WTC11 (cell line): ENCODE measurements around the gene SCML1. TPM values are rescaled to one million over a fixed set of nuclear protein-coding genes. Genes with fewer than 3 reads are reported as not detected.

Experiments used
- ATAC-seq: fragments of 200-7000 bp; cut with Tn5 transposase; 2 replicates; pipeline ENCODE4 v1.10.0; 2021; ENCODE audit warnings: mild to moderate bottlenecking, moderate library complexity
- CTCF ChIA-PET: fragments of 300-600 bp; sonication (Branson Sonifier 250); formaldehyde crosslinking; loops from one replicate; lab custom pipeline; 2021; ENCODE audit warnings: antibody characterized with exemption; lab: Charles Lee
- POLR2A ChIA-PET: fragments of 350-600 bp; sonication (Branson Sonifier 250); formaldehyde crosslinking; loops from one replicate; lab custom pipeline; 2021; ENCODE audit warnings: antibody characterized with exemption; lab: Charles Lee
- DNase-seq: peaks from one replicate; pipeline ENCODE4 v3.0.0; 2021; ENCODE audit warnings: low spot score
- H3K27ac Mint-ChIP-seq: 2 replicates; pipeline ENCODE4 v1.8.0; 2021; ENCODE audit warnings: mixed read lengths
- H3K27me3 Mint-ChIP-seq: 2 replicates; pipeline ENCODE4 v1.8.0; 2021; ENCODE audit warnings: low read depth, mild to moderate bottlenecking, moderate library complexity, mixed read lengths
- H3K36me3 Mint-ChIP-seq: 2 replicates; pipeline ENCODE4 v1.8.0; 2021; ENCODE audit warnings: mixed read lengths
- H3K4me1 Mint-ChIP-seq: 2 replicates; pipeline ENCODE4 v1.8.0; 2022; ENCODE audit warnings: mixed read lengths
- H3K4me3 Mint-ChIP-seq: 2 replicates; pipeline ENCODE4 v1.8.0; 2021; ENCODE audit warnings: mild to moderate bottlenecking, moderate library complexity, mixed read lengths
- H3K9me3 Mint-ChIP-seq: 2 replicates; pipeline ENCODE4 v1.8.0; 2021; ENCODE audit warnings: mixed read lengths
- ARID4B ChIP-seq: sonication (generic); formaldehyde crosslinking; IDR thresholded peaks from 2 replicates; pipeline ENCODE4 v1.8.0; 2023; ENCODE audit warnings: missing genetic modification reagents, mild to moderate bottlenecking, borderline replicate concordance
- EMX1 ChIP-seq: fragments of 250-450 bp; sonication (Bioruptor Pico); IDR thresholded peaks from 2 replicates; pipeline ENCODE4 v1.8.0; 2021; ENCODE audit warnings: mild to moderate bottlenecking
- FOXK1 ChIP-seq: sonication (generic); formaldehyde crosslinking; IDR thresholded peaks from 2 replicates; pipeline ENCODE4 v1.8.0; 2022; ENCODE audit warnings: mild to moderate bottlenecking, moderate library complexity, missing genetic modification reagents
- KAT7 ChIP-seq: sonication (generic); formaldehyde crosslinking; IDR thresholded peaks from 2 replicates; pipeline ENCODE4 v1.8.1; 2023; ENCODE audit warnings: missing genetic modification reagents, mild to moderate bottlenecking, borderline replicate concordance
- MLX ChIP-seq: sonication (generic); formaldehyde crosslinking; IDR thresholded peaks from 2 replicates; pipeline ENCODE4 v1.8.1; 2023; ENCODE audit warnings: mild to moderate bottlenecking, missing genetic modification reagents, moderate library complexity
- NFATC4 ChIP-seq: fragments of 250-450 bp; sonication (Bioruptor Pico); IDR thresholded peaks from 2 replicates; pipeline ENCODE4 v1.9.0; 2021; ENCODE audit warnings: mild to moderate bottlenecking
- NR2C2 ChIP-seq: sonication (generic); formaldehyde crosslinking; IDR thresholded peaks from 2 replicates; pipeline ENCODE4 v1.8.0; 2022; ENCODE audit warnings: mild to moderate bottlenecking, missing genetic modification reagents
- PRRX2 ChIP-seq: fragments of 250-450 bp; sonication (Bioruptor Pico); IDR thresholded peaks from 2 replicates; pipeline ENCODE4 v1.8.0; 2021; ENCODE audit warnings: mild to moderate bottlenecking
- TCF7 ChIP-seq: sonication (generic); formaldehyde crosslinking; IDR thresholded peaks from 2 replicates; pipeline ENCODE4 v1.8.0; 2022; ENCODE audit warnings: mild to moderate bottlenecking, low read depth, missing genetic modification reagents, moderate library complexity
- ZBTB43 ChIP-seq: sonication (generic); formaldehyde crosslinking; IDR thresholded peaks from 2 replicates; pipeline ENCODE4 v1.8.1; 2023; ENCODE audit warnings: mild to moderate bottlenecking, missing genetic modification reagents
- ZNF416 ChIP-seq: fragments of 250-450 bp; sonication (Bioruptor Pico); IDR thresholded peaks from 2 replicates; pipeline ENCODE4 v1.9.0; 2021; ENCODE audit warnings: mild to moderate bottlenecking, inconsistent platforms
- ZNF423 ChIP-seq: fragments of 250-450 bp; sonication (Bioruptor Pico); IDR thresholded peaks from 2 replicates; pipeline ENCODE4 v2.1.2; 2022; ENCODE audit warnings: mild to moderate bottlenecking, moderate library complexity
- ZNF671 ChIP-seq: fragments of 250-450 bp; sonication (Bioruptor Pico); IDR thresholded peaks from 2 replicates; pipeline ENCODE4 v1.8.0; 2021; ENCODE audit warnings: mild to moderate bottlenecking
- total RNA-seq: library from RNA; stranded (reverse); gene quantifications from 3 replicates; pipeline ENCODE4 v1.2.3, GENCODE V29; 2021
- TF ChIP-seq, protein P1 (sequence below): sonication (generic); formaldehyde crosslinking; IDR thresholded peaks from 2 replicates; pipeline ENCODE4 v1.8.1; 2023; ENCODE audit warnings: mild to moderate bottlenecking, missing genetic modification reagents

SCML1 gene
- total RNA-seq, 1 experiment from 2014 or later: 2.3 TPM

- no peak for TF ChIP-seq ARID4B (CRISPR knock-in tag)
- no peak for TF ChIP-seq TCF7 (CRISPR knock-in tag)
- no peak for TF ChIP-seq ZNF423
Measured at GRCh38 chrX:17738737-17739535, 1.6 kb downstream of the SCML1 start (continued).

- DNase-seq: no peak
- H3K27ac Mint-ChIP-seq: no peak overlapping the region
- TF ChIP-seq ZNF671 (CRISPR knock-in tag): no peak
- no peak for TF ChIP-seq KAT7 (CRISPR knock-in tag)
- TF ChIP-seq ZNF416 (CRISPR knock-in tag): no peak
- TF ChIP-seq NFATC4: no peak
- TF ChIP-seq ZBTB43 (CRISPR knock-in tag): no peak
- TF ChIP-seq NR2C2 (CRISPR knock-in tag): no peak
- TF ChIP-seq, protein P1, sequence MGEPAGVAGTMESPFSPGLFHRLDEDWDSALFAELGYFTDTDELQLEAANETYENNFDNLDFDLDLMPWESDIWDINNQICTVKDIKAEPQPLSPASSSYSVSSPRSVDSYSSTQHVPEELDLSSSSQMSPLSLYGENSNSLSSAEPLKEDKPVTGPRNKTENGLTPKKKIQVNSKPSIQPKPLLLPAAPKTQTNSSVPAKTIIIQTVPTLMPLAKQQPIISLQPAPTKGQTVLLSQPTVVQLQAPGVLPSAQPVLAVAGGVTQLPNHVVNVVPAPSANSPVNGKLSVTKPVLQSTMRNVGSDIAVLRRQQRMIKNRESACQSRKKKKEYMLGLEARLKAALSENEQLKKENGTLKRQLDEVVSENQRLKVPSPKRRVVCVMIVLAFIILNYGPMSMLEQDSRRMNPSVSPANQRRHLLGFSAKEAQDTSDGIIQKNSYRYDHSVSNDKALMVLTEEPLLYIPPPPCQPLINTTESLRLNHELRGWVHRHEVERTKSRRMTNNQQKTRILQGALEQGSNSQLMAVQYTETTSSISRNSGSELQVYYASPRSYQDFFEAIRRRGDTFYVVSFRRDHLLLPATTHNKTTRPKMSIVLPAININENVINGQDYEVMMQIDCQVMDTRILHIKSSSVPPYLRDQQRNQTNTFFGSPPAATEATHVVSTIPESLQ (CRISPR knock-in tag): no peak
- TF ChIP-seq EMX1 (CRISPR knock-in tag): no peak
- no peak for TF ChIP-seq PRRX2 (CRISPR knock-in tag)
- TF ChIP-seq MLX (CRISPR knock-in tag): no peak
- TF ChIP-seq FOXK1 (CRISPR knock-in tag): no peak
- H3K27me3 Mint-ChIP-seq: peaks cover 33% of the 10 kb centered on the region
- CTCF ChIA-PET: no interaction called here
- H3K4me1 Mint-ChIP-seq: peaks cover 10% of the 10 kb centered on the region
- no peaks in the 10 kb centered on the region for H3K36me3 Mint-ChIP-seq
- ATAC-seq: no peak
- no peaks in the 10 kb centered on the region for H3K9me3 Mint-ChIP-seq
- no peak overlapping the region for H3K4me3 Mint-ChIP-seq
- POLR2A ChIA-PET: no interaction called here
Measured at GRCh38 chrX:17740137-17741122, 3.1 kb downstream of the SCML1 start.
